Midbrain (tissue), 1 donor: ENCODE data around the gene RHOB.
A peak's percentile ranks its signal among the peaks of the same experiment; 100 is the strongest.

Experiments used
- DNase-seq: peaks from one replicate; lab custom pipeline; 2025; lab: John Stamatoyannopoulos, UW

Gene RHOB

GRCh38 chr2:20438334-20439192 is 8.3 kb upstream of the RHOB start:
- no peak for DNase-seq

GRCh38 chr2:20439193-20439475 is 7.7 kb upstream of the RHOB start:
- no peak for DNase-seq

- DNase-seq = peak; percentile 26
Measured at GRCh38 chr2:20439503-20439902, 7.4 kb upstream of the RHOB start.

GRCh38 chr2:20440001-20440560 is 6.8 kb upstream of the RHOB start:
- DNase-seq = no peak

GRCh38 chr2:20443276-20443920 is 3.5 kb upstream of the RHOB start:
- peak; percentile 71 for DNase-seq

- peak; percentile 48 for DNase-seq
Measured at GRCh38 chr2:20444101-20444992, 2.5 kb upstream of the RHOB start.

GRCh38 chr2:20444993-20445910 is 1.6 kb upstream of the RHOB start:
- DNase-seq = no peak

GRCh38 chr2:20446255-20446916 is 488 bp upstream of the RHOB start:
- DNase-seq = peak; percentile 65

- DNase-seq = peak; percentile 77
Measured at GRCh38 chr2:20447437-20448245, 767 bp downstream of the RHOB start.

- peak; percentile 82 for DNase-seq
Measured at GRCh38 chr2:20448246-20448976, 1.5 kb downstream of the RHOB start.

GRCh38 chr2:20448977-20449306 is 2.1 kb downstream of the RHOB start:
- DNase-seq = peak; percentile 61

- DNase-seq = peak; percentile 70
Measured at GRCh38 chr2:20449501-20450200, 2.8 kb downstream of the RHOB start.

- DNase-seq = peak; percentile 93
Measured at GRCh38 chr2:20450201-20450999, 3.5 kb downstream of the RHOB start.

- no peak for DNase-seq
Measured at GRCh38 chr2:20451000-20451290, 4.1 kb downstream of the RHOB start.

- no peak for DNase-seq
Measured at GRCh38 chr2:20451341-20451740, 4.5 kb downstream of the RHOB start.

GRCh38 chr2:20451761-20452499 is 5.1 kb downstream of the RHOB start:
- no peak for DNase-seq

GRCh38 chr2:20452551-20452950 is 5.7 kb downstream of the RHOB start:
- peak; percentile 32 for DNase-seq
